WI38 (cell line): ENCODE results near the gene CADM1.

Source experiments
- H3K4me3 ChIP-seq: 2 replicates; pipeline ENCODE4 v1.5.1; 2011; ENCODE audit warnings: low read depth, mild to moderate bottlenecking, control low read depth, low read length
- CTCF ChIP-seq: IDR thresholded peaks from 2 replicates; pipeline ENCODE4 v1.5.1; 2012; ENCODE audit warnings: low read depth, mild to moderate bottlenecking, control low read depth, low read length

Gene CADM1

DNA sequence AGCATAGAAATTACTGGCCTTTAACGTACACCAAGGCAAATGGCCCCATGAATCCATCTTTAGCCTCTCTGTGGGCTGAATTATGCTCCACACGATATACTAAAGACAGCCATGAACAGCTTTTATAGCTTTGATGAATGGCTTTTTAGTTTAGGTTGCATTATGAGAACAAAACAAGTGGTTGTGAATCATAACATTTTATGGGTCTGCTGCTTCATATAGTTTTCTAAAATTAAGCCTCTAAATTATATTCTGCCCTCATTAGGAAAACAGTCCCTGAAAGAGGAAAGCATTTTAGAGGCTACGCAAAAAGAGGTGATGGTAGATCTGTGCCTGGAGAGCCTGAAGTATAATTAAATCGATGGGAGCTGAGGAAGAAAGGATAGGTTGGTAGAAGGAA lies 221.3 kb downstream of the CADM1 start:
- TF ChIP-seq CTCF, result no peak
- H3K4me3 ChIP-seq, result no peak overlapping the region

GRCh38 chr11:115280775-115281174 lies 223.4 kb downstream of the CADM1 start:
- H3K4me3 ChIP-seq, result peak overlapping the region; percentile 18
- TF ChIP-seq CTCF, result no peak

DNA sequence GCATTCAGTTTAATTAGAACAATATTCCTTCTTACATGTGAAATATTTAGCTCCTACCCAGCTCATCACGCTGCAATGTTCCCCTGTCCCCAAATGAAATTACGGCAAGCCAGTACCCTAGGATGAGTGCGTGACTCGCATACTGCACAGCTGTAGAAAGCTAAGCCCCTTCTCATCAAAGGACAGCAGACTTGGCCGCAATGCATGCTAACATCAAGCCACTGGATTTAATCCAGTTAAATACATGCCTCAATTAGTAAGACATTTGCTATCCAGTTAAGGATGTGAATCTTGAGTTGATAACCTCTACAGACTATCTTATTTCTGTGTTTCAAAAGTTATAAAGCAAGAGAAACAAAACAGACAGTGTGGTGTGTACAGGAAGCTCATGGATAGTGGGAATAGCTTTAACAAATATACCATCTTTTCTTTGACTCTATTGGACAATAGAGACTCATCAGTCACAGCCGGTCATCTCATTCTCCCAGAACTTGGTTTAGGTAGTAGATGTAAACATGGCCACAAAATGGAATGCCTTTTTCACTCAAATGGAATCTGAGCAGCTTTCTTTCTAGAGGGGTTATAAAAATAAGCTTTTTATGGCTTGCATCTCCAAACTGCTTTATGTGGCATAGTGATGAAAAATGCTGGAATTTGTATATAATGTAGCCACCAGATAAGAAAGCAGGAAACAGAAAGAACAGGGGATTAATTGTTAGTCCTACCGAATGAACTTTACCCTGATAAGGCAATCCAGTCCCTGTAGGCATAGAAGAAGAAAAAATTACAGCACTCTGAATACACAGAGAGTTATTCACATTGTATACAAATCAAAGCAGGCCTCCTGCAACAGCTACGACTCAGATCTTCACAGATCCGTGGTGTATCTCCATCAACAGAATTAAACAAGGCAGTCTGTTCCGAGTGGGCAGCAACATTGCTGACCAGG lies 224.1 kb downstream of the CADM1 start:
- H3K4me3 ChIP-seq, result peak overlapping the region; percentile 18
- TF ChIP-seq CTCF, result no peak

- TF ChIP-seq CTCF, result no peak
- no peak overlapping the region for H3K4me3 ChIP-seq
Measured at GRCh38 chr11:115276799-115277198, 227.4 kb downstream of the CADM1 start.

DNA sequence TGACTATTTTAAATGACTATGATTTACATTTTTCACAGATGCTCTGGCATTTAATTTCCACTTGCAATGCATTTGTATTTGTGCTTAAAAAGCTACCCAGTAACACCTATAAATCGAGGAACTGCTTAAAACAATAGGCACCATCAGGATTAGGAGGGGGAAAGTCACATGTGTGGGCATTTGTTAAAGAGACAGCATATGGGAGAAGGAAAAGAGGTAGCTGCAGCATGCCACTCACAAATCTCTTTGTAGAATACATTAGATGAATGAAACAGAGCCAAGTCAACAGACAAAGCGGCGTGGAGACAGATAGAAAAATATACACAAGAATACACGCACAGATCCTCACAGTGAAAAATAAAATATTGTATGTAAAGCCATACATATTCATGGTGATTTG lies 228.0 kb downstream of the CADM1 start:
- TF ChIP-seq CTCF, result no peak
- H3K4me3 ChIP-seq, result no peak overlapping the region

DNA sequence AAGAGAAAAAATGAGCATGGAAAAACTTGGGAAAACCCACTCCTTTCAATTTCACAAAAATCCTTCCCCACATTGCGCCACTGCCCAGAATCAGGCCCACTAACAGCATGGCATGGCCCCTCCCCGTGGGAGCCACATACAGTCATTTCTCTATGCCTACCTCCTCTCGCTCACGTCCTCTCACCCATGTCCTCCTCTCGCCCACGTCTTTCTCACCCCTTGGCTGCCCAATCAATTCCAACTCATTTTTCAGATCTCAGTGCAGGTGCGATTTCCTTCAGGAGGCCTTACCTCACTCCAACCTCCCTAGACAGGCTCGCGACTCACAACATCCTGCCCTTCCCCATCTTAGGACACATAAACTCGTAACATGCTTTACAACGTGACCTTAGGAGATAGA lies 229.2 kb downstream of the CADM1 start:
- H3K4me3 ChIP-seq, result no peak overlapping the region
- TF ChIP-seq CTCF, result no peak

DNA sequence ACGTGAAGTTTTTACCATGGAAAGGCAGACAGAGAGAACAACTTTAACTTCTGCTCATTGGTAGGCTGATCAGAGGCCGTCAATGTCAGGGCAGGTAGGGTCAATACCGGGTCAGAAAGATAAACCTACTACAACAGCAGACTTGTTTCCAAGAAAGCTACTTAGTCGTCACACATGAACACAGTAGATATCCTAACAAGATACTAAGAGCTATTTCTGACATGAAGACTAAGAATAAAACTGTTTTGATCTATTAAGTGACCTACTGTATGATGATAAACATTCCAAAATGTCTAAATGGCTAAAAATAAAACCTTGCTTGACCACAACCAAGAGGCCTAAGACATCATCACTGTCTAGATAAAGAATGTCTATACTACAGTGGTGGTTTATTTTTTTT lies 231.3 kb downstream of the CADM1 start:
- no peak for TF ChIP-seq CTCF
- H3K4me3 ChIP-seq, result no peak overlapping the region
